OCI-LY1 (cell line): ENCODE measurements around the gene CFAP65.

Experiments
- H2AFZ ChIP-seq: fragments of 200-600 bp; sonication (generic), shearing (Covaris generic); 2 replicates; pipeline ENCODE4 v1.6.0; 2014; ENCODE audit warnings: antibody characterized with exemption, mild to moderate bottlenecking, low read length
- H3F3A ChIP-seq: fragments of 200-600 bp; sonication (generic), shearing (Covaris generic); 2 replicates; pipeline ENCODE4 v1.6.0; 2014; ENCODE audit warnings: mild to moderate bottlenecking, antibody characterized with exemption, low read length, moderate library complexity; ENCODE audit not compliant: insufficient read depth
- H3K27ac ChIP-seq: fragments of 200-600 bp; sonication (generic); 2 replicates; pipeline ENCODE4 v1.5.1; 2014; ENCODE audit warnings: low read length, mixed run types, mild to moderate bottlenecking, low read depth; ENCODE audit not compliant: poor library complexity, severe bottlenecking
- H3K27me3 ChIP-seq: fragments of 200-600 bp; sonication (generic); 2 replicates; pipeline ENCODE4 v1.6.0; 2014; ENCODE audit warnings: antibody characterized with exemption, mild to moderate bottlenecking, low read length, moderate library complexity; ENCODE audit not compliant: insufficient read depth
- H3K36me3 ChIP-seq: fragments of 200-600 bp; sonication (generic); 2 replicates; pipeline ENCODE4 v1.6.1; 2014; ENCODE audit warnings: mild to moderate bottlenecking, antibody characterized with exemption, low read length, moderate library complexity, mixed read lengths; ENCODE audit not compliant: insufficient read depth
- H3K4me1 ChIP-seq: fragments of 200-600 bp; sonication (generic); 2 replicates; pipeline ENCODE4 v1.5.1; 2014; ENCODE audit warnings: mild to moderate bottlenecking, low read length, moderate library complexity; ENCODE audit not compliant: insufficient read depth, severe bottlenecking
- H3K4me2 ChIP-seq: fragments of 200-600 bp; sonication (generic), shearing (Covaris generic); 2 replicates; pipeline ENCODE4 v1.6.1; 2014; ENCODE audit warnings: low read length
- H3K4me3 ChIP-seq: fragments of 200-600 bp; sonication (generic); 2 replicates; pipeline ENCODE4 v1.5.1; 2014; ENCODE audit warnings: low read length, low read depth, mild to moderate bottlenecking, mixed read lengths; ENCODE audit not compliant: poor library complexity, severe bottlenecking
- H3K79me2 ChIP-seq: fragments of 200-600 bp; shearing (Covaris generic); 2 replicates; pipeline ENCODE4 v1.6.1; 2016; ENCODE audit warnings: mixed run types, low read length, mixed read lengths; ENCODE audit not compliant: insufficient read depth
- H3K9ac ChIP-seq: fragments of 200-600 bp; sonication (generic), shearing (Covaris generic); 2 replicates; pipeline ENCODE4 v1.6.1; 2014; ENCODE audit warnings: mild to moderate bottlenecking, low read length, mixed read lengths
- H3K9me2 ChIP-seq: fragments of 200-600 bp; sonication (generic), shearing (Covaris generic); 2 replicates; pipeline ENCODE4 v1.6.1; 2014; ENCODE audit warnings: low read depth, mild to moderate bottlenecking, low read length, mixed read lengths
- H3K9me3 ChIP-seq: fragments of 200-600 bp; shearing (Covaris generic); 2 replicates; pipeline ENCODE4 v1.6.1; 2014; ENCODE audit warnings: low read length, mixed read lengths
- H4K20me1 ChIP-seq: fragments of 200-600 bp; sonication (generic), shearing (Covaris generic); 2 replicates; pipeline ENCODE4 v1.6.0; 2016; ENCODE audit warnings: mild to moderate bottlenecking, low read length; ENCODE audit not compliant: insufficient read depth
- CTCF ChIP-seq: fragments of 200-600 bp; sonication (generic), shearing (Covaris generic); IDR thresholded peaks from 2 replicates; pipeline ENCODE4 v1.5.1; 2017; ENCODE audit warnings: mild to moderate bottlenecking, antibody characterized with exemption, low read length, moderate library complexity, mixed read lengths
- EZH2 ChIP-seq: fragments of 200-600 bp; sonication (generic), shearing (Covaris generic); IDR thresholded peaks from 2 replicates; pipeline ENCODE4 v1.8.0; 2017; ENCODE audit warnings: borderline replicate concordance, mixed run types, mild to moderate bottlenecking, antibody characterized with exemption, low read length, moderate library complexity, mixed read lengths

Gene CFAP65

GRCh38 chr2:219087848-219088247 lies 46.5 kb upstream of the CFAP65 start:
- H3K36me3 ChIP-seq: no peaks in the 10 kb centered on the region
- H3K4me3 ChIP-seq: no peak overlapping the region
- no peak overlapping the region for H3K9ac ChIP-seq
- TF ChIP-seq CTCF (no peak), EZH2 (no peak)
- H3K27me3 ChIP-seq: no peaks in the 10 kb centered on the region
- no peak overlapping the region for H3K4me2 ChIP-seq
- H3K79me2 ChIP-seq: no peaks in the 10 kb centered on the region
- H3F3A ChIP-seq: no peaks in the 10 kb centered on the region
- no peaks in the 10 kb centered on the region for H3K9me3 ChIP-seq
- no peaks in the 10 kb centered on the region for H3K9me2 ChIP-seq
- no peaks in the 10 kb centered on the region for H4K20me1 ChIP-seq
- no peaks in the 10 kb centered on the region for H3K4me1 ChIP-seq
- H2AFZ ChIP-seq: no peak overlapping the region
- H3K27ac ChIP-seq: no peak overlapping the region

GRCh38 chr2:219087361-219087760 lies 46.0 kb upstream of the CFAP65 start:
- no peaks in the 10 kb centered on the region for H3K4me1 ChIP-seq
- no peaks in the 10 kb centered on the region for H3K36me3 ChIP-seq
- no peak for TF ChIP-seq CTCF
- no peak for TF ChIP-seq EZH2
- no peaks in the 10 kb centered on the region for H4K20me1 ChIP-seq
- H3K9me3 ChIP-seq: no peaks in the 10 kb centered on the region
- no peak overlapping the region for H3K4me3 ChIP-seq
- H3K4me2 ChIP-seq: no peak overlapping the region
- H3K27me3 ChIP-seq: no peaks in the 10 kb centered on the region
- no peaks in the 10 kb centered on the region for H3K79me2 ChIP-seq
- H3F3A ChIP-seq: no peaks in the 10 kb centered on the region
- no peak overlapping the region for H3K9ac ChIP-seq
- H3K27ac ChIP-seq: no peak overlapping the region
- no peaks in the 10 kb centered on the region for H3K9me2 ChIP-seq
- H2AFZ ChIP-seq: no peak overlapping the region

- no peak overlapping the region for H3K4me3 ChIP-seq
- H3K27ac ChIP-seq: no peak overlapping the region
These were observed 44.9 kb upstream of the CFAP65 start for GRCh38 chr2:219086196-219086595.

More at GRCh38 chr2:219086196-219086595, 44.9 kb upstream of the CFAP65 start:
- H3K36me3 ChIP-seq: no peaks in the 10 kb centered on the region
- H3K9me3 ChIP-seq: no peaks in the 10 kb centered on the region
- no peaks in the 10 kb centered on the region for H4K20me1 ChIP-seq
- H3K9ac ChIP-seq: no peak overlapping the region
- H2AFZ ChIP-seq: no peak overlapping the region
- no peaks in the 10 kb centered on the region for H3F3A ChIP-seq
- H3K9me2 ChIP-seq: no peaks in the 10 kb centered on the region
- H3K4me1 ChIP-seq: no peaks in the 10 kb centered on the region
- H3K4me2 ChIP-seq: no peak overlapping the region
- TF ChIP-seq CTCF (no peak), EZH2 (no peak)
- no peaks in the 10 kb centered on the region for H3K27me3 ChIP-seq
- no peaks in the 10 kb centered on the region for H3K79me2 ChIP-seq
